GM12864 (cell line): ENCODE results near the gene RNFT2.
"Not testable (repeated sequence)": the region's sequence is repeated elsewhere in the genome, so short reads cannot be mapped to it uniquely, and the experiment has no call there.

ENCODE experiments used
- DNase-seq: peaks from one replicate; pipeline ENCODE4 v3.0.0-alpha.2; 2011; ENCODE audit warnings: low read depth
- H3K4me3 ChIP-seq: 2 replicates; pipeline ENCODE4 v1.5.1; 2011; ENCODE audit warnings: mild to moderate bottlenecking, low read depth, low read length, control low read depth
- CTCF ChIP-seq: IDR thresholded peaks from 2 replicates; pipeline ENCODE4 v1.5.1; 2011; ENCODE audit warnings: low read depth, mild to moderate bottlenecking, moderate library complexity, low read length, control low read depth, inconsistent platforms; ENCODE audit errors: missing control alignments

The RNFT2 gene

GRCh38 chr12:116731801-116732200, 6.3 kb upstream of the RNFT2 start:
- no peak for DNase-seq
- H3K4me3 ChIP-seq = no peak overlapping the region
- TF ChIP-seq CTCF = no peak

GRCh38 chr12:116734156-116734768, 3.9 kb upstream of the RNFT2 start:
- no peak for TF ChIP-seq CTCF
- DNase-seq = no peak
- no peak overlapping the region for H3K4me3 ChIP-seq

- DNase-seq = no peak
- H3K4me3 ChIP-seq = no peak overlapping the region
Measured at GRCh38 chr12:116735084-116735483, 3.0 kb upstream of the RNFT2 start.

GRCh38 chr12:116735951-116736599, 2.0 kb upstream of the RNFT2 start:
- H3K4me3 ChIP-seq = peak overlapping the region; percentile 94
- peak; percentile 2 for DNase-seq
- TF ChIP-seq CTCF = no peak

More at GRCh38 chr12:116735084-116735483, 3.0 kb upstream of the RNFT2 start:
- no peak for TF ChIP-seq CTCF

GRCh38 chr12:116736962-116737773, 947 bp upstream of the RNFT2 start:
- TF ChIP-seq CTCF = no peak
- DNase-seq = no peak
- H3K4me3 ChIP-seq = peak overlapping the region; percentile 94

- H3K4me3 ChIP-seq = no peak overlapping the region
- DNase-seq = no peak
- no peak for TF ChIP-seq CTCF
Measured at GRCh38 chr12:116739381-116739887, 1.3 kb downstream of the RNFT2 start.

GRCh38 chr12:116742787-116743186, 4.7 kb downstream of the RNFT2 start:
- H3K4me3 ChIP-seq, DNase-seq: not testable (repeated sequence)
